COLO829 (cell line): ENCODE results near the gene ZDHHC4.
"Not testable (repeated sequence)": the region's sequence is repeated elsewhere in the genome, so short reads cannot be mapped to it uniquely, and the experiment has no call there.

Experiments
- DNase-seq: peaks from one replicate; pipeline ENCODE4 v3.0.0; 2012; ENCODE audit warnings: low spot score

The ZDHHC4 gene

GRCh38 chr7:6562106-6562505 is 15.1 kb upstream of the ZDHHC4 start:
- no peak for DNase-seq

- no peak for DNase-seq
Observed at GRCh38 chr7:6563936-6564770, 13.1 kb upstream of the ZDHHC4 start.

GRCh38 chr7:6565655-6566054 is 11.6 kb upstream of the ZDHHC4 start:
- DNase-seq, result no peak

GRCh38 chr7:6567886-6568285 is 9.4 kb upstream of the ZDHHC4 start:
- DNase-seq, result no peak

GRCh38 chr7:6571160-6571779 is 6.0 kb upstream of the ZDHHC4 start:
- DNase-seq, result no peak

- no peak for DNase-seq
Observed at GRCh38 chr7:6575281-6576023, 1.8 kb upstream of the ZDHHC4 start.

- DNase-seq, result no peak
Observed at GRCh38 chr7:6576024-6576866, 1.0 kb upstream of the ZDHHC4 start.

GRCh38 chr7:6576867-6577368 is 336 bp upstream of the ZDHHC4 start:
- not testable (repeated sequence) for DNase-seq

- no peak for DNase-seq
Observed at GRCh38 chr7:6578114-6579084, 1.1 kb downstream of the ZDHHC4 start.

- no peak for DNase-seq
Observed at GRCh38 chr7:6579446-6579845, 2.2 kb downstream of the ZDHHC4 start.

GRCh38 chr7:6585746-6586432 is 8.6 kb downstream of the ZDHHC4 start:
- DNase-seq, result not testable (repeated sequence)

GRCh38 chr7:6588566-6588965 is 11.3 kb downstream of the ZDHHC4 start:
- no peak for DNase-seq

GRCh38 chr7:6589151-6589828 is 12.0 kb downstream of the ZDHHC4 start:
- DNase-seq, result no peak

GRCh38 chr7:6589829-6590644 is 12.8 kb downstream of the ZDHHC4 start, which contains the start of gene INTS15:
TSS of gene INTS15 (plus strand) at chr7:6590021. CDS start at chr7:6590284, 263 bp downstream.
- peak; percentile 81 for DNase-seq

- DNase-seq, result peak; percentile 42
Observed at GRCh38 chr7:6590645-6591110, 13.4 kb downstream of the ZDHHC4 start.

GRCh38 chr7:6600093-6600492 is 22.8 kb downstream of the ZDHHC4 start:
- no peak for DNase-seq

GRCh38 chr7:6604458-6604857 is 27.2 kb downstream of the ZDHHC4 start:
- no peak for DNase-seq
